Kidney epithelial cell (primary cell): ENCODE measurements around the gene GFM1. TPM values are rescaled to one million over a fixed set of nuclear protein-coding genes. Genes with fewer than 3 reads are reported as not detected.
A peak's percentile ranks its signal among the peaks of the same experiment; 100 is the strongest.

Source experiments
- DNase-seq: peaks from one replicate; pipeline ENCODE4 v3.0.0-alpha.2; 2010; ENCODE audit warnings: low read depth
- H3K27me3 ChIP-seq: 2 replicates; pipeline ENCODE4 v1.6.0; 2011; ENCODE audit warnings: low read length; ENCODE audit not compliant: control insufficient read depth, insufficient read depth
- H3K36me3 ChIP-seq: 2 replicates; pipeline ENCODE4 v1.5.1; 2011; ENCODE audit warnings: low read length; ENCODE audit not compliant: control insufficient read depth, insufficient read depth
- H3K4me3 ChIP-seq: 2 replicates; pipeline ENCODE4 v1.5.1; 2011; ENCODE audit warnings: low read depth, mild to moderate bottlenecking, control low read depth, low read length
- CTCF ChIP-seq: IDR thresholded peaks from 2 replicates; pipeline ENCODE4 v1.5.1; 2011; ENCODE audit warnings: mild to moderate bottlenecking, moderate library complexity, low read length, control low read depth, inconsistent platforms; ENCODE audit not compliant: insufficient read depth, poor library complexity, severe bottlenecking
- total RNA-seq: library from RNA; depleted of rRNA; stranded (reverse); fragments of >200 nt; gene quantifications from 2 replicates; pipeline ENCODE4 v1.2.3, GENCODE V29; 2015

GFM1 gene
- total RNA-seq, 1 donor from 2014 or later = 55.0 TPM

- Histone ChIP-seq H3K27me3 (no peaks in the 10 kb centered on the region), H3K4me3 (no peak overlapping the region), H3K36me3 (no peaks in the 10 kb centered on the region)
- no peak for TF ChIP-seq CTCF
- DNase-seq = no peak
These were observed 77.8 kb downstream of the GFM1 start for GRCh38 chr3:158722108-158722507.

- H3K4me3 ChIP-seq = no peak overlapping the region
- no peak for DNase-seq
- no peak for TF ChIP-seq CTCF
- no peaks in the 10 kb centered on the region for H3K36me3 ChIP-seq
- no peaks in the 10 kb centered on the region for H3K27me3 ChIP-seq
These were observed 79.7 kb downstream of the GFM1 start for GRCh38 chr3:158723991-158724390.

- Histone ChIP-seq H3K36me3 (no peaks in the 10 kb centered on the region), H3K4me3 (no peak overlapping the region), H3K27me3 (no peaks in the 10 kb centered on the region)
- TF ChIP-seq CTCF = no peak
- DNase-seq = peak; percentile 87
These were observed 81.2 kb downstream of the GFM1 start for GRCh38 chr3:158725348-158726011.

GRCh38 chr3:158727206-158728060, 83.1 kb downstream of the GFM1 start:
- H3K4me3 ChIP-seq = no peak overlapping the region
- no peaks in the 10 kb centered on the region for H3K27me3 ChIP-seq
- TF ChIP-seq CTCF = peak; percentile 71
- no peak for DNase-seq
- no peaks in the 10 kb centered on the region for H3K36me3 ChIP-seq

- H3K36me3 ChIP-seq = no peaks in the 10 kb centered on the region
- TF ChIP-seq CTCF = no peak
- no peaks in the 10 kb centered on the region for H3K27me3 ChIP-seq
- H3K4me3 ChIP-seq = no peak overlapping the region
- DNase-seq = no peak
These were observed 83.7 kb downstream of the GFM1 start for GRCh38 chr3:158728061-158728377.
